Lower leg skin (tissue), 4 donors: ENCODE results near the gene TEN1. TPM values are rescaled to one million over a fixed set of nuclear protein-coding genes. Genes with fewer than 3 reads are reported as not detected.

ENCODE experiments used
- DNase-seq, 2 donors: peaks; one replicate each; pipeline ENCODE4 v3.0.0-alpha.2; 2019; ENCODE audit warnings: low spot score in 2 of 2
- H3K4me3 ChIP-seq: fragments of 200-600 bp; sonication (generic); 2 replicates; pipeline ENCODE4 v1.5.1; 2017; ENCODE audit warnings: mild to moderate bottlenecking, low read depth; ENCODE audit not compliant: poor library complexity, severe bottlenecking
- CTCF ChIP-seq, 3 donors: fragments of 450-650 bp; IDR thresholded peaks; one replicate each; pipeline ENCODE4 v1.5.1; 2016; ENCODE audit warnings: antibody characterized with exemption in 3 of 3, mild to moderate bottlenecking in 3 of 3, moderate library complexity in 2 of 3
- POLR2A ChIP-seq, 2 donors: fragments of 450-650 bp; IDR thresholded peaks; one replicate each; pipeline ENCODE4 v1.6.1; 2016 to 2017; ENCODE audit warnings: antibody characterized with exemption in 2 of 2, mild to moderate bottlenecking in 1 of 2, moderate library complexity in 1 of 2
- WGBS, 2 donors: methylation state at CpG; one replicate each; pipeline ENCODE4 v1.1.5; 2018; 5-methylcytosine and 5-hydroxymethylcytosine counted together
- intact Hi-C: fragments of 100-400 bp; cut with DNase I; formaldehyde crosslinking; loops from one replicate; pipeline ENCODE4 v1.15.0; 2023; ENCODE audit warnings: low total_unique reads
- total RNA-seq, 4 donors: library from RNA; depleted of rRNA; stranded (reverse); fragments of >200 nt; gene quantifications; one replicate each; pipeline ENCODE4 v1.1.0, GENCODE V29; 2016

TEN1 gene
- total RNA-seq, 4 donors from 2014 or later, result 43.7 to 57.9 (median 49.7) TPM

GRCh38 chr17:75994802-75995370, 15.8 kb downstream of the TEN1 start:
- intact Hi-C loops, result no loop called here
- TF ChIP-seq POLR2A (IDR thresholded peaks at IDR 0.05), result no peak
- no peak for TF ChIP-seq CTCF (IDR thresholded peaks at IDR 0.05)
- no peak overlapping the region for H3K4me3 ChIP-seq
- 86 to 87% methylated on average over 5 of the region's 5 CpGs for WGBS, 2 donors
- no peak for DNase-seq

GRCh38 chr17:75995385-75995925, 16.4 kb downstream of the TEN1 start:
- TF ChIP-seq POLR2A (IDR thresholded peaks at IDR 0.05), result no peak
- TF ChIP-seq CTCF (IDR thresholded peaks at IDR 0.05), result no peak
- intact Hi-C loops, result no loop called here
- WGBS, 2 donors, result 91% methylated on average over 7 of the region's 7 CpGs
- DNase-seq, result no peak
- H3K4me3 ChIP-seq, result no peak overlapping the region

GRCh38 chr17:75996665-75997590, 17.9 kb downstream of the TEN1 start:
- TF ChIP-seq POLR2A (IDR thresholded peaks at IDR 0.05), result no peak
- TF ChIP-seq CTCF (IDR thresholded peaks at IDR 0.05), result no peak
- no peak overlapping the region for H3K4me3 ChIP-seq
- intact Hi-C loops, result no loop called here
- DNase-seq, result peak in 1 of 2 donors; percentile 65
- WGBS, 2 donors, result 18 to 25% methylated on average over 18 of the region's 18 CpGs

- no peak for DNase-seq
- intact Hi-C loops, result no loop called here
- H3K4me3 ChIP-seq, result no peak overlapping the region
- 88 to 95% methylated on average over 5 to 9 of the region's 9 CpGs for WGBS, 2 donors
- TF ChIP-seq CTCF (IDR thresholded peaks at IDR 0.05), result no peak
- TF ChIP-seq POLR2A (IDR thresholded peaks at IDR 0.05), result no peak
Observed at GRCh38 chr17:75998327-75998795, 19.3 kb downstream of the TEN1 start.

GRCh38 chr17:76000016-76000754, 21.1 kb downstream of the TEN1 start:
- TF ChIP-seq CTCF (IDR thresholded peaks at IDR 0.05) (no peak), POLR2A (IDR thresholded peaks at IDR 0.05) (no peak)
- whole genome bisulfite sequencing, 2 donors, result 41 to 53% methylated on average over 26 to 28 of the region's 31 CpGs
- DNase-seq, result no peak
- no peak overlapping the region for H3K4me3 ChIP-seq
- intact Hi-C loops, result no loop called here
